ENCODE data around the gene ZNF91.

GRCh38 chr19:23365222-23365621 lies 30.0 kb downstream of the ZNF91 start:
- no peak for TF ChIP-seq REST (IDR thresholded peaks at IDR 0.05; ENCODE audit: insufficient read depth in 1 of 2, low read depth in 2 of 2, low read length in 2 of 2)
- no peak for TF ChIP-seq TAF1 (IDR thresholded peaks at IDR 0.05; ENCODE audit: borderline replicate concordance, insufficient read depth, low read length)
- TF ChIP-seq POLR2AphosphoS5 (IDR thresholded peaks at IDR 0.05; ENCODE audit: low read depth, low read length) = no peak
- no peak for TF ChIP-seq SIN3A (IDR thresholded peaks at IDR 0.05; ENCODE audit: borderline replicate concordance, insufficient read depth, low read length)

All from PFSK-1 (cell line).